Fibroblast of lung (primary cell): ENCODE data around the gene EPHA1. TPM values are rescaled to one million over a fixed set of nuclear protein-coding genes. Genes with fewer than 3 reads are reported as not detected.

Experiments used
- DNase-seq, 2 donors: peaks; one replicate each; pipeline versions ENCODE4 v3.0.0 to v3.0.0-alpha.2; 2010; ENCODE audit warnings: low read depth in 2 of 2
- H2AFZ ChIP-seq: 2 replicates; pipeline ENCODE4 v1.5.1; 2012; ENCODE audit warnings: low read length, control low read depth, inconsistent platforms
- H3K27ac ChIP-seq: 2 replicates; pipeline ENCODE4 v1.5.1; 2011; ENCODE audit warnings: low read length, control low read depth; ENCODE audit not compliant: insufficient read depth
- H3K27me3 ChIP-seq: 2 replicates; pipeline ENCODE4 v1.5.1; 2011; ENCODE audit warnings: mild to moderate bottlenecking, low read length; ENCODE audit not compliant: control insufficient read depth, insufficient read depth
- H3K36me3 ChIP-seq: 2 replicates; pipeline ENCODE4 v1.5.1; 2011; ENCODE audit warnings: low read length; ENCODE audit not compliant: control insufficient read depth, insufficient read depth
- H3K4me1 ChIP-seq: 2 replicates; pipeline ENCODE4 v1.5.1; 2011; ENCODE audit warnings: low read length; ENCODE audit not compliant: control insufficient read depth, insufficient read depth; ENCODE audit errors: extremely low read depth
- H3K4me2 ChIP-seq: 2 replicates; pipeline ENCODE4 v1.5.1; 2011; ENCODE audit warnings: low read length, control low read depth; ENCODE audit not compliant: insufficient read depth; ENCODE audit errors: extremely low read depth
- H3K4me3 ChIP-seq, 4 experiments: fragments of 200-600 bp in 1 of 4; sonication (generic) in 1 of 4; replicated peaks in 1 of 4; 2 replicates each; pipeline ENCODE4 v1.5.1; 2011 to 2016; ENCODE audit warnings: low read length in 4 of 4, low read depth in 3 of 4, mild to moderate bottlenecking in 3 of 4, control low read depth in 2 of 4, inconsistent platforms in 1 of 4, mixed read lengths in 1 of 4; ENCODE audit not compliant: insufficient read depth in 1 of 4; ENCODE audit errors: control extremely low read depth in 1 of 4
- H3K79me2 ChIP-seq: 2 replicates; pipeline ENCODE4 v1.5.1; 2012; ENCODE audit warnings: mild to moderate bottlenecking, low read length, inconsistent platforms; ENCODE audit not compliant: control insufficient read depth, insufficient read depth
- H3K9ac ChIP-seq: 2 replicates; pipeline ENCODE4 v1.5.1; 2011; ENCODE audit warnings: mild to moderate bottlenecking, low read length, control low read depth; ENCODE audit not compliant: insufficient read depth
- H3K9me3 ChIP-seq: 2 replicates; pipeline ENCODE4 v1.5.1; 2012; ENCODE audit warnings: low read depth, low read length; ENCODE audit not compliant: control insufficient read depth, insufficient read depth
- H4K20me1 ChIP-seq: 2 replicates; pipeline ENCODE4 v1.5.1; 2011; ENCODE audit warnings: low read length; ENCODE audit not compliant: control insufficient read depth, insufficient read depth; ENCODE audit errors: extremely low read depth
- CTCF ChIP-seq, 2 donors: IDR thresholded peaks in 1 of 2; conservative IDR thresholded peaks in 1 of 2; 1 replicate in 1 of 2; 2 replicates in 1 of 2; pipeline ENCODE4 v1.5.1; 2011 to 2012; ENCODE audit warnings: low read length in 2 of 2, control low read depth in 1 of 2, inconsistent platforms in 1 of 2, low read depth in 1 of 2, mild to moderate bottlenecking in 1 of 2
- EZH2 ChIP-seq: IDR thresholded peaks from 2 replicates; pipeline ENCODE4 v1.5.1; 2012; ENCODE audit warnings: low read length, control low read depth, mild to moderate bottlenecking; ENCODE audit errors: missing control alignments
- polyA plus RNA-seq, 2 donors: library from polyadenylated mRNA; depleted of rRNA in 1 of 2; stranded (reverse) in 1 of 2; unstranded in 1 of 2; fragments of >200 nt; gene quantifications; 2 replicates each; pipeline ENCODE4 v1.2.1, GENCODE V29; 2011 to 2012; ENCODE audit warnings: missing spikeins in 1 of 2
- total RNA-seq: library from RNA; depleted of rRNA; stranded (reverse); fragments of >200 nt; gene quantifications from 2 replicates; pipeline ENCODE4 v1.2.1, GENCODE V29; 2014

EPHA1 gene
- total and polyA plus RNA-seq, 2 donors (not counting 1 experiment from before 2014, with no cell fraction given): under 0.01 to 0.09 TPM

GRCh38 chr7:143444785-143445184 is 36.1 kb upstream of the EPHA1 start:
- Histone ChIP-seq H3K27ac (no peak overlapping the region), H3K36me3 (no peaks in the 10 kb centered on the region), H3K4me2 (no peak overlapping the region), H3K4me1 (no peaks in the 10 kb centered on the region), H3K27me3 (no peaks in the 10 kb centered on the region), H3K4me3 (no peak overlapping the region), H3K9ac (no peak overlapping the region), H3K79me2 (no peaks in the 10 kb centered on the region), H3K9me3 (no peaks in the 10 kb centered on the region), H4K20me1 (no peaks in the 10 kb centered on the region), H2AFZ (no peak overlapping the region)
- DNase-seq: no peak
- TF ChIP-seq EZH2 (no peak), CTCF (conservative IDR thresholded peaks at IDR 0.05 in 1 of 2, IDR thresholded peaks at IDR 0.05 in 1 of 2; ENCODE audit: low read depth in 1 of 2, low read length in 2 of 2) (no peak)

GRCh38 chr7:143444063-143444782 is 35.6 kb upstream of the EPHA1 start:
- Histone ChIP-seq H3K9ac (no peak overlapping the region), H3K79me2 (no peaks in the 10 kb centered on the region), H4K20me1 (no peaks in the 10 kb centered on the region), H2AFZ (no peak overlapping the region), H3K9me3 (no peaks in the 10 kb centered on the region), H3K27me3 (no peaks in the 10 kb centered on the region), H3K4me3 (no peak overlapping the region), H3K4me1 (no peaks in the 10 kb centered on the region), H3K27ac (no peak overlapping the region), H3K36me3 (no peaks in the 10 kb centered on the region), H3K4me2 (no peak overlapping the region)
- TF ChIP-seq EZH2: no peak
- no peak for TF ChIP-seq CTCF (conservative IDR thresholded peaks at IDR 0.05 in 1 of 2, IDR thresholded peaks at IDR 0.05 in 1 of 2; ENCODE audit: low read depth in 1 of 2, low read length in 2 of 2)
- no peak for DNase-seq

DNA sequence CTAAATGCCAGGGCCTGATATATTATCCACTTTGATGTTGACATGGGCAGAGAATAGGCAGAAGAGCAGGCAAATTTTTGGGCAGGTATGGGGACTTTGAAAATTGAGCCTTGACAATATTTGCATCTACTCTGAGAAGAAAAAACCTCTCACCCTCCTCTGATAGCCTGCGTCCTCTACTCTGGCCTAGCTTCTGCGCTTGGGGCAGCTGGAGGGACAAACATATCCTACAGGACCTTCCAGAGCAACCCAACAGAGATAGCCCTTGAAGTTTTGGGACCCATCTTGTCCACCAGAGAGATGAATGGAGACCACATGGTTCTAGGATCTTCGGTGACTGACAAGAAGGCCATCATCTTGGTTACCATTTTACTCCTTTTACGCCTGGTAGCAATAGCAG is 34.5 kb upstream of the EPHA1 start, which contains the start of gene TAS2R60:
Gene TAS2R60 (plus strand): TSS at position 301 of the 400 bp plus-strand sequence. CDS start 0 bp downstream, at position 301.
- no peaks in the 10 kb centered on the region for H3K9me3 ChIP-seq
- H3K4me1 ChIP-seq: no peaks in the 10 kb centered on the region
- H3K79me2 ChIP-seq: no peaks in the 10 kb centered on the region
- H3K27me3 ChIP-seq: no peaks in the 10 kb centered on the region
- no peak for DNase-seq
- TF ChIP-seq CTCF (conservative IDR thresholded peaks at IDR 0.05 in 1 of 2, IDR thresholded peaks at IDR 0.05 in 1 of 2; ENCODE audit: low read depth in 1 of 2, low read length in 2 of 2): no peak
- H3K36me3 ChIP-seq: no peaks in the 10 kb centered on the region
- no peak within 1 kb of the TSS for H3K9ac ChIP-seq
- H3K4me3 ChIP-seq: no peak within 1 kb of the TSS
- no peaks in the 10 kb centered on the region for H4K20me1 ChIP-seq
- H2AFZ ChIP-seq: no peak within 1 kb of the TSS
- no peak within 1 kb of the TSS for H3K27ac ChIP-seq
- no peak within 1 kb of the TSS for H3K4me2 ChIP-seq
